HG02885 (cell line): ENCODE measurements around the gene TNFSF8.

Experiments used
- ATAC-seq: cut with Tn5 transposase; IDR thresholded peaks from one replicate; pipeline ENCODE4 v1.9.1; 2021; ENCODE audit warnings: mild to moderate bottlenecking; ENCODE audit not compliant: unreplicated experiment, poor library complexity

Gene TNFSF8

DNA sequence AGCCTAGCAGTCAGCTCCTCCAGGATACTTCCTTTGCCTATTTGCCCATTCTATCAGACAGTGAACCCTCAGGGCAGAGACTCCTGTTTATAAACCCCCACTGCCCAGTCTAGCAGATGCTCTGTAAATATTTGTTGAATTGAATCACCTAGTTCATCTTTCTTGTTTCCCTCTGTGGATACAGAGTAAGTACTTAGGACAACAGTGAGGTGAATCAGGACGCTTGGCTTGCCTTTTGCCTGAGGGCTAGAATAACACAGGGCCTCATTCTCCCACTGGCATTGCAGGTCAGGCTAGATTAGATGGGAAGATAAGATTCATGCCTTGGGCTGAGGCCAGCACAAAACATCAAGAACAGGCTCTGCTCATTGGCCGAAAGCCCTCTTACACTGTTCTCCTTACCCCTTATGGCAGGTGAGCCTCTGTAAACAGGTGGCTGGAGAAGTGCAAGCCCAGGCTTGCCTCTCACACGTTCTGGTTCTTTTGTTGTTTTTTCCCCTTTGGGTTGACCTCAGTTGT lies 22.2 kb downstream of the TNFSF8 start:
- no peak for ATAC-seq

DNA sequence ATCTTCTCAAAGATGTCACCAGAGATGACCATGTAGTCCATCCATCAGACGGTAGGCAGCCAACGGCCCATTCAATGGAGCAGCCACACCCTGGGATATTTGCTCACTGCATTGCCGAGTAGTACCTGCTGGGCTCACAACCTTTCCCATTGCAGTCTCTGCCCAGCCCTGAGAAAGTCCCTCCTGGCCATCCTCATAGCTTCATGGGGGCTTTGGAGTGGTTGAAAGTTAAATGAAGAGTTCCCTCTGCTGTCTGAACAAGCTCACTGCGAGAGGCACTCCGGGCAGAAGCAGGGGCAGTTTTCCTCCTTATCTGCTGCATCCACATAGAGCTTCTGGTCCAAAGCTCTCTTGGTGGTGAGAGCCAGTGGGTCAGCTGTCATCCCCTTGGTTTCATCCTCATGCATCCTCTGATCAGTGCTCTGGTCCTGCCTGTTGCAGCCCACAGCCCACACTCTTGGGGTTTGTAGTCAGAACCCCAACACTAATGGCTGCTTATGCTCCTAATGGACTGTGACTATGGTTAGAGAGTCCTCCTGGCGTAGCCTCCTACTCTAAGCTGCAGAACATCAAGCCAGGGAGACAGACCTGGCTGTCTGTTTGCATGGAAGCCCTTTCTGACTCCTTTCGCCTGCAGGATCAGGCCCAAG lies 23.3 kb downstream of the TNFSF8 start:
- no peak for ATAC-seq

- ATAC-seq = no peak
Measured at GRCh38 chr9:114905170-114905940, 25.0 kb downstream of the TNFSF8 start.

- ATAC-seq = no peak
Measured at GRCh38 chr9:114902786-114903524, 27.4 kb downstream of the TNFSF8 start.

- no peak for ATAC-seq
Measured at GRCh38 chr9:114900942-114901802, 29.2 kb downstream of the TNFSF8 start.

DNA sequence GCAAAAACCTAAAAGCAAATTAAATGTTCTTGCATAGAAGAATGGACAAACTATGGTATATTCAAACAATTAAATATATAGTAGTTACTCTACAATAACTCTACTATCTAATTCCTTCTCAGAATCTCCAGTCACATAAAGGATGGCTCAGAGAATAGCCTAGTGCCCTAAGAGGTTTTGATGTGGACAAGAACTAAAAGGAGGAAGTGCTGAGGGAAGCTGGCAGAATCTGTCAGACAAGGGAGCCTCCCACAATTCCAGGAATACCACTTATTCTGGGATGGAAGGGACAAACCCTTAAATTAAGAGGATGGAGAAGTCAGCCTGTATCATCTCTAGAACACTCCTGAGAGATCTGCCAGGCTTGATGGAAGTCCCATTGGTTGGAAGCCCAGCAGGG lies 30.4 kb downstream of the TNFSF8 start:
- no peak for ATAC-seq

- no peak for ATAC-seq
Measured at GRCh38 chr9:114899461-114899860, 30.9 kb downstream of the TNFSF8 start.

DNA sequence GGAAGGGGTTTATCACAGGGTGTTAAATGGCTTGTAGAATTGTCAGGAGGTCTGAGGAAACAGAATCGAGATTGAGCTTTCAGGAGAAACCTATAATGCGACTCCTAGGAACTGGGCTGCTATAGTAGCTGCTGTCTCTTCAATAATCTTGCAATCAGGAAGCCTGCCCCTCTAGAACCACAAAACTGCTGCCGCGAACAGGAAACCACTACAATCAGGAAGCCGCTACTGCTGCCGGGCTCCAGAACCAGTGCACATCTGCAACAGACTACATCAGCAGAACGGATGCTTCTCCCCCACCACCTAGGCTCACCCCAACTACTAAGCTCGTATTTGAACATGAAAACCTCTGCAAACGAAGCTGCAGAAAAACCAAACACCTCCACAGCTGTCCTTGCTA lies 31.6 kb downstream of the TNFSF8 start:
- peak; percentile 72 for ATAC-seq

GRCh38 chr9:114897196-114897595 lies 33.2 kb downstream of the TNFSF8 start:
- ATAC-seq = no peak

DNA sequence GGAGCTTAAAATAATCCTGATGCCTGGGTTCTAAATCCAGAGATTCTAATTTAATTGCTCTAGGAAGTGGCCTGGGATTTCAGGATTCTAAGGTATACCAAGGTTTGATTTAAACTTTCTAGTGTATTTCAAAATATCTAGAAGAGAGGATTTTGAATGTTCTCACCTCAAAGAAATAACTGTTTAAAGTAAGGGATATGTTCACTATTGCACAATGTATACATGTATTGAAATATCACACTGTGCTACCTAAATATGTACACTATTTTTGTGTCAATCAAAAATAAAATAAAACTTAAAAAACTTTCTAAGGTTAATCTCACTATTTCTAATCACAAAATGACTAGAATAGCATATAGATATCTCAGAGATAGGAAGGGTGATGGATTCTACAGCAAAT lies 34.0 kb downstream of the TNFSF8 start:
- ATAC-seq = no peak

GRCh38 chr9:114895521-114895991 lies 34.8 kb downstream of the TNFSF8 start:
- ATAC-seq = no peak

DNA sequence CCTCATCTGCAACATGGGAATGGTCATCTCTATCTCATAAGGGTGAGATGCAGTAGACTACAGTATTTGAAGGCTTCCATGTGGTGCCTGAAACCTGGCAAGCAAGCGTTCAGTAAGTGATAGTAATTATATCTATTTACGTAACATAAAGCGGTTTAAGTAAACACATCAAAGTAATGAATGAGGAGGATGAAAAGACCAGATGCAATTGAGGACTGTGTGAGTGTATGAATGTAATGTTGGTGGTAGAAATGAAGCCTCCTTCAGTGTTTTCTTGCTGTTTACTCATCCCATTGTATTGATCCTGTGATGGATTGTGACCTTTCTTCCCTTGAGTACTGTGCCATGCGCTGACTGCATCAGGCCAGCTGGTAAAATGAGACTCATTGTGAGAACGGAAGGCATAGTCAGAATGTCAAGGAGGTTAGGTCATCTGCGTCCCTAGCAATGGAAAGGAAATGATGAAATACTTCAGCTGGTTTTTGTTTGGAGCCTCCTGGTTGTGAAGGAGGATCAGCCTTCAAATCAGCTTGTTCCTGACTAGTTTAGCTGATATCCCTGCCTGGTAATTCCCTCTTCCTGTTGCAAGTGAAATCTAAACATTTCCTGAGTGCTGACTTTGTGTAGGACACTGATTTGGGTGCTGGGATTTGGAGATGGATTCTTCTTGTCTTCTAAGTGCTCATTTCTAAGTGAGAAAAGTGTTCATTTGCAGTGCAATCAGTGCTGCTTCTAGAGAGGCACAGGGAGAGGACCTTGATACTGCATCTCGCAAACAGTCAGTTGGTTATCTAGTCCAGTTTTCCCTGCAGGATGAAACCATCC lies 35.6 kb downstream of the TNFSF8 start:
- ATAC-seq = no peak

- ATAC-seq = no peak
Measured at GRCh38 chr9:114894206-114894605, 36.2 kb downstream of the TNFSF8 start.

GRCh38 chr9:114893221-114894010 lies 37.0 kb downstream of the TNFSF8 start:
- ATAC-seq = no peak

- no peak for ATAC-seq
Measured at GRCh38 chr9:114889802-114890224, 40.6 kb downstream of the TNFSF8 start.

GRCh38 chr9:114888607-114889006 lies 41.8 kb downstream of the TNFSF8 start:
- ATAC-seq = no peak

DNA sequence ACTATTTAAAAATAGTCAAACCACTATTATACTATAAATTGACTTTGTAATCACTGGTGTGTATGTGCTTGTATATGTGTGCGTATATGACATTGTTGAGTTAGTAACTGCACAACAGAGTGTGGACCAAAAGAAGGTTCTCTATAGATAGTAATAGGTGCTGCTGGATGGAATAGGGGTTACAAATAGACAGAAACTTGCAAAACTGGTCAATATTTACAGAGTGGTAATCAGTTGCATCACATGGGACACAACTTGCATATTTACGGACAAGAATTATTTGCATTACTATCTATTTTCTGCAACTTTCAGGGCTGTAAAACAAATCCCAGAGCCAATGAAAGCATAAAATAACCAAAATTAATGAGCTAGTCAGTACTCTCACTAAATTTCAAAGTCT lies 42.4 kb downstream of the TNFSF8 start:
- ATAC-seq = no peak

DNA sequence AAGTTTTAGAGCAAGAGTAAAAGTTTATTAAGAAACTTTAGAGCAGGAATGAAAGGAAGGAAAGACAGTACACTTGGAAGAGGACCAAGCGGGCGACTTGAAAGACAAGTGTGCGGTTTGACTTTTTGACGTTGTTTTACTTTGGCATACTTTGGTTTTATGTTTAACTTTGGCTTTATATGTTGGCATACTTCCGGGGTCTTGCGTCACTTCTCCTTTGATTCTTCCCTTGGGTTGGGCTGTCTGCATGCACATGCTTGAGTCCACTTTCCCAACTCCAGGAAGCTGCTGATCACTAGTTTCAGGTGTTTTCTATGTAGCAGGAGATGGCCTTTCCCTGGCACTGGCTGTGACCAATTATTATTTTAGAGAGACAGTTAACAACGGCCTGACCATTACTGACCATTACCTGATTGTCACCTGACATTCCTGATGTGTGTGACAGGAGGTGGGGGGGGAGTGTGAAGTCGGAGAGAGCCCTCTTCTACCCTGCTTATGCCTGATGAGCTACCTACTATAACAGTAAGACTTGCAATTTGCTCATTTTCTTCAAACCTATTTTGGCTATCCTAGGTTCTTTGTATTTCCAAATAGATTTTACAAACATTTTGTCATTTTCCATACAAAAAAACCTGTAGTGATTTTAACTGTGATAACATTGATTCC lies 45.5 kb downstream of the TNFSF8 start:
- no peak for ATAC-seq
